Thoracic aorta (tissue), 2 donors: ENCODE data around the gene CYP19A1. TPM values are rescaled to one million over a fixed set of nuclear protein-coding genes. Genes with fewer than 3 reads are reported as not detected.

Source experiments
- ATAC-seq: fragments of 150-250 bp; one replicate; pipeline ENCODE4 v1.8.0; 2017; ENCODE audit warnings: low read depth; ENCODE audit not compliant: insufficient number of reproducible peaks, low FRiP score
- DNase-seq: peaks from one replicate; pipeline ENCODE4 v3.0.0-alpha.2; 2020; ENCODE audit warnings: low spot score
- H3K27ac ChIP-seq, 2 donors: fragments of 200-600 bp; sonication (generic); 1 replicate in 1 of 2; 2 replicates in 1 of 2; pipeline ENCODE4 v1.5.1; 2016; ENCODE audit warnings: mild to moderate bottlenecking in 2 of 2, moderate library complexity in 2 of 2
- H3K27me3 ChIP-seq: fragments of 200-600 bp; sonication (generic); replicated peaks from 2 replicates; pipeline ENCODE4 v1.6.0; 2016; ENCODE audit warnings: mild to moderate bottlenecking; ENCODE audit not compliant: insufficient read depth
- H3K36me3 ChIP-seq: fragments of 200-600 bp; sonication (generic); one replicate; pipeline ENCODE4 v1.5.1; 2016
- H3K4me1 ChIP-seq, 2 donors: fragments of 200-600 bp; sonication (generic); 1 replicate in 1 of 2; 2 replicates in 1 of 2; pipeline versions ENCODE4 v1.5.1 to v1.6.0; 2016; ENCODE audit warnings: low read depth in 2 of 2, mild to moderate bottlenecking in 1 of 2; ENCODE audit not compliant: control insufficient read depth in 1 of 2
- H3K4me3 ChIP-seq: fragments of 200-600 bp; sonication (generic); 2 replicates; pipeline ENCODE4 v1.5.1; 2016; ENCODE audit warnings: mild to moderate bottlenecking
- H3K9me3 ChIP-seq: fragments of 200-600 bp; sonication (generic); 2 replicates; pipeline ENCODE4 v1.5.1; 2016
- total RNA-seq, 2 donors: library from RNA; depleted of rRNA; stranded (reverse); fragments of >200 nt; gene quantifications; one replicate each; pipeline versions ENCODE4 v1.1.0 to v1.2.3, GENCODE V29; 2016
- TF ChIP-seq, protein P1 (sequence below): fragments of 200-600 bp; sonication (generic); IDR thresholded peaks from one replicate; pipeline ENCODE4 v1.5.1; 2019; ENCODE audit warnings: antibody characterized with exemption

CYP19A1 gene
- total RNA-seq, 2 donors from 2014 or later: 0.54 to 3.1 TPM

DNA sequence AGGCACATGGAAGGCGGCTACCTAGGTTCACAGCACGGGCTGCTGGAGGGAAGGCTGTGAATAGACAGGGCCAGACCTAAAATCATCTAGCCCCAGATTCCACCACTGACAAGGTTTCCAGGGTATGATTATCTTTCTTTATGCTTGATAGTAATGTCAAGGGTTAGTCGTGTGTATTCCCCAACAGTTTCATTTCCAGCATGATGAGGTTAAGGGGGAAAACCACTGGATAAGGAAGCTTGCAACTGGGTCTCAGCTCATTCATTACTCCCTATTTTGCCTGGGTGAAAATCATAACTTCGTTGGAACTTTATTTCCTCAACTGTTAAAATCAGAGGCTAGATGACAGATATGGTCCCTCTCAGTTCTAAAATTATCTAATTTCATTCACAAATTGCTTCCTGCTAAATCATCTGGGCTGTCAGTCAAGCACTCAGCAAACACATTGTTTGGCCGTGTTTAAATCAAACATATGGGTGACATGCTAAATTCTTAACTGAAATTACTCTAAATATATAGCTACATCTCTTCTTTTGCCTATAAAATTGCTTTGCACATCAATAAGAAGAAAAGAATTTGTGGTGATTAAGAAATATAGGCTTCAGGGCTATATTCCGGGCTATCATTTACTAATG is 111.7 kb downstream of the CYP19A1 start:
- H3K4me1 ChIP-seq: peaks cover 24 to 42% of the 10 kb centered on the region in 2 donors
- H3K9me3 ChIP-seq: no peaks in the 10 kb centered on the region
- no peaks in the 10 kb centered on the region for H3K36me3 ChIP-seq
- TF ChIP-seq, protein P1, sequence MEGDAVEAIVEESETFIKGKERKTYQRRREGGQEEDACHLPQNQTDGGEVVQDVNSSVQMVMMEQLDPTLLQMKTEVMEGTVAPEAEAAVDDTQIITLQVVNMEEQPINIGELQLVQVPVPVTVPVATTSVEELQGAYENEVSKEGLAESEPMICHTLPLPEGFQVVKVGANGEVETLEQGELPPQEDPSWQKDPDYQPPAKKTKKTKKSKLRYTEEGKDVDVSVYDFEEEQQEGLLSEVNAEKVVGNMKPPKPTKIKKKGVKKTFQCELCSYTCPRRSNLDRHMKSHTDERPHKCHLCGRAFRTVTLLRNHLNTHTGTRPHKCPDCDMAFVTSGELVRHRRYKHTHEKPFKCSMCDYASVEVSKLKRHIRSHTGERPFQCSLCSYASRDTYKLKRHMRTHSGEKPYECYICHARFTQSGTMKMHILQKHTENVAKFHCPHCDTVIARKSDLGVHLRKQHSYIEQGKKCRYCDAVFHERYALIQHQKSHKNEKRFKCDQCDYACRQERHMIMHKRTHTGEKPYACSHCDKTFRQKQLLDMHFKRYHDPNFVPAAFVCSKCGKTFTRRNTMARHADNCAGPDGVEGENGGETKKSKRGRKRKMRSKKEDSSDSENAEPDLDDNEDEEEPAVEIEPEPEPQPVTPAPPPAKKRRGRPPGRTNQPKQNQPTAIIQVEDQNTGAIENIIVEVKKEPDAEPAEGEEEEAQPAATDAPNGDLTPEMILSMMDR: no peak
- no peaks in the 10 kb centered on the region for H3K27me3 ChIP-seq
- H3K27ac ChIP-seq: no peak overlapping the region
- ATAC-seq (no peak), DNase-seq (no peak)
- H3K4me3 ChIP-seq: no peak overlapping the region

DNA sequence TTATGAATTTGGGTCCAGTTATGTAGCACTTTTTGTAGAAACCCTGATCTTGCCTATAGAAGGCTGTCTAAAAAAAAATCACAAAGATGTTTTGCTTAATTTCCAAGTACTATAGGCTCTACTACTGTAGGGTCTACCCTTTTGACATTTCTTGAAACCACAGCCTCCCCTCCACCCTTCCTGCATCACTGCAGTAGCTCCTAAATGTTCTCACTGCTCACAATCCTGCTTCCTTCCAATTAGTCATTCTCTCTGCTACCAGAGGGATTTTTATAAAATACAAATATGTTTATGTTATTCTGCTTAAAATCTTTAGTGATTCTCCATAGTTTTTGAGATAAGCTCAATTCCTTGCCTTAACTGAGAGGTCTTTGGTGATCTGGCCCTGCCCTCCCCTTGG is 114.0 kb downstream of the CYP19A1 start:
- Histone ChIP-seq H3K27me3 (no peaks in the 10 kb centered on the region), H3K9me3 (no peaks in the 10 kb centered on the region), H3K36me3 (no peaks in the 10 kb centered on the region), H3K4me1 (peaks cover 24 to 45% of the 10 kb centered on the region in 2 donors), H3K27ac (no peak overlapping the region), H3K4me3 (no peak overlapping the region)
- ATAC-seq (no peak), DNase-seq (no peak)
- TF ChIP-seq, protein P1: no peak

- Histone ChIP-seq H3K27ac (no peak overlapping the region), H3K36me3 (no peaks in the 10 kb centered on the region), H3K4me1 (peaks cover 22 to 50% of the 10 kb centered on the region in 2 donors), H3K27me3 (no peaks in the 10 kb centered on the region), H3K4me3 (no peak overlapping the region), H3K9me3 (no peaks in the 10 kb centered on the region)
- DNase-seq (no peak), ATAC-seq (peak; percentile 75)
- TF ChIP-seq, protein P1: no peak
These were observed 114.6 kb downstream of the CYP19A1 start for GRCh38 chr15:51223771-51224229.

DNA sequence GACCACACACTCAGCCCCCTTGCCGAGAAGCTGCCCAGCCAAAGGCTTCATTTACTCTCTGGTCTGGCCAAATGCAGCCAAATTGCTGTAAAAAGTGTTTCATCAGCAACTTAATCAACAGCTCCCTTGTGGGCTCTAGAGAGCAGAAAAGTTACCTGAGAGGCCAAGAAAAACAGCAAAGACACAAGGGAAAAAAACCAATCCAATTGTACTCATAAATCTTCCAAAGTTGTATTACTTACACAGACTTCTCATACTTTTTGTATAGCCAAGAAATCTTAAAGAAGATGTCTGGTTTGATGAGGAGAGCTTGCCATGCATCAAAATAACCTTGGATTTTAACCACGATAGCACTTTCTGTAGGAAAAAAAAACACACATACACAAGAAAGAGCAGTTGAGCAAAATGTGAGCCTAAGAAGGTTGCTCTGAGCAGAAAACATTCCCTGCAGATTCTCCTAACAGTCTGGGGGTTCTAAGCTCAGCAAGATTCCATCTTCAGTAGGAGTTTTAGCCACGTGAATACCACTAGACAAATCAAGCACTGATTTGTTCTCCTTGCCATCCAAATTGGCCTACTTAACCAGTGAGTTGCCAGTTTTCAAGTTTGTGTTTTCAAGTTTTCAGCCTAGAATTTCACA is 120.0 kb downstream of the CYP19A1 start:
- Histone ChIP-seq H3K27me3 (no peaks in the 10 kb centered on the region), H3K4me1 (peaks cover 5 to 23% of the 10 kb centered on the region in 2 donors), H3K27ac (no peak overlapping the region), H3K36me3 (no peaks in the 10 kb centered on the region), H3K4me3 (no peak overlapping the region), H3K9me3 (no peaks in the 10 kb centered on the region)
- DNase-seq: no peak
- TF ChIP-seq, protein P1: no peak
- no peak for ATAC-seq

DNA sequence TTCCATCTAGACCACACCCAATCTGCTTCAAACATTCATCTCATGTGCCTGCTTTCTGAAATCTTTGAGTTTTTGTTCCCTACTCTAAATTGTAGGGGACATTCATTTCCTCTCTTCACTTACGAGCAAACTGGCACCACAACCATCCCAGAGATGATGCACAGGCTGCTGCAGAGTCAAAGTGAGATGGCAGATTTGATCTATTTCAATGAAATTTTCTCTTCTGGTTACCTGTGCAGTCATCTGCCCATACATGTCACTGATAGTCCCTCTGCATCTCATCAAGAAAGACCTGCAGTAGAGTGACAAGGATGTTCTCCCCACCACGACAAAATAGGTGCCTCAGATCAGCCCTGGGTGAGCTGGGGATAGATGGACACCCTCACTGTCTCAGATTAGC is 125.5 kb downstream of the CYP19A1 start:
- no peak overlapping the region for H3K4me3 ChIP-seq
- TF ChIP-seq, protein P1: no peak
- no peaks in the 10 kb centered on the region for H3K36me3 ChIP-seq
- no peak overlapping the region for H3K27ac ChIP-seq
- no peak for DNase-seq
- H3K4me1 ChIP-seq: no peaks in the 10 kb centered on the region
- no peaks in the 10 kb centered on the region for H3K27me3 ChIP-seq
- no peaks in the 10 kb centered on the region for H3K9me3 ChIP-seq
- no peak for ATAC-seq
